ENCODE data around the gene DST.

DNA sequence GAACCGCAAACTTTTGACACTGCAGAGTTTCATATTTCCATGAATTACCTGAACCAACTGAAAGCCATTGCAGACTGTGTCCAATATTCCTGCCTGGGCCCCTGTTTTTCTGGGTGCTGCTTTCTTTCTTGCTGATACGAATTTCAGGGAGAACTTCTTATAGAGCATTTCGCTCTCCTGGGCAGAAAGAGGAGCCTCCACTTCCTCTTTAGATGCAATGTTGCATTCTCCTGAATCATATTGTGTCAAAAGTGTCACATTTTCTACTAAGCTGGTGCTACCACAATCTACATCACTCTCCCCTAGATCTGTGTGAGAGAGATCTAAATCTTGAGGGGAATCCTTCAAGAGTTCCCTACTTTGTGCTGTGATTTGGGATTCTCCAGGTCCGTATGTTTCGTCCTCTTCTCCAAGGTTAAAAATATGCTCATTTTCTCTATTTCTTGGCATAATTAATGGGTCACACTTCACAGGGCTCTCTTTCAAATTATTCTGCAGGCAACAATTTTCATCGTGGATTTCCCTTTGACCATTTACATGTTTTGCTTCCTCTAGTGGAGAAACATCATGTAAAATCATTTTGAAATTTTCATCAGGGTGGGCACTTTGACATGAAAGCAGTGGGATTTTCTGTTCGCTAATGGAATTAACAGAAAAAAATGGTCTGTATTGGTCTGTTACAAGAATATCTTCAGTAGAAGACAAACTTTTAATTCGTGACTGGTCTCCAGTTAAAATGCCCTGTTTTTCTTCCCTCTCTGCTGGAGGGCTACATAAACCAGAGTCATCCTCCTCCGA is 102.3 kb downstream of the DST start:
- no peak for TF ChIP-seq EZH2phosphoT487 (IDR thresholded peaks at IDR 0.05)
- TF ChIP-seq, protein P1, sequence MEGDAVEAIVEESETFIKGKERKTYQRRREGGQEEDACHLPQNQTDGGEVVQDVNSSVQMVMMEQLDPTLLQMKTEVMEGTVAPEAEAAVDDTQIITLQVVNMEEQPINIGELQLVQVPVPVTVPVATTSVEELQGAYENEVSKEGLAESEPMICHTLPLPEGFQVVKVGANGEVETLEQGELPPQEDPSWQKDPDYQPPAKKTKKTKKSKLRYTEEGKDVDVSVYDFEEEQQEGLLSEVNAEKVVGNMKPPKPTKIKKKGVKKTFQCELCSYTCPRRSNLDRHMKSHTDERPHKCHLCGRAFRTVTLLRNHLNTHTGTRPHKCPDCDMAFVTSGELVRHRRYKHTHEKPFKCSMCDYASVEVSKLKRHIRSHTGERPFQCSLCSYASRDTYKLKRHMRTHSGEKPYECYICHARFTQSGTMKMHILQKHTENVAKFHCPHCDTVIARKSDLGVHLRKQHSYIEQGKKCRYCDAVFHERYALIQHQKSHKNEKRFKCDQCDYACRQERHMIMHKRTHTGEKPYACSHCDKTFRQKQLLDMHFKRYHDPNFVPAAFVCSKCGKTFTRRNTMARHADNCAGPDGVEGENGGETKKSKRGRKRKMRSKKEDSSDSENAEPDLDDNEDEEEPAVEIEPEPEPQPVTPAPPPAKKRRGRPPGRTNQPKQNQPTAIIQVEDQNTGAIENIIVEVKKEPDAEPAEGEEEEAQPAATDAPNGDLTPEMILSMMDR (IDR thresholded peaks at IDR 0.05): no peak
